Mucosa of gallbladder (tissue), 1 donor: ENCODE measurements around the gene EPHA1. TPM values are rescaled to one million over a fixed set of nuclear protein-coding genes. Genes with fewer than 3 reads are reported as not detected.
A peak's percentile ranks its signal among the peaks of the same experiment; 100 is the strongest.
"Not testable (repeated sequence)": the region's sequence is repeated elsewhere in the genome, so short reads cannot be mapped to it uniquely, and the experiment has no call there.

Experiments used
- DNase-seq: peaks from one replicate; pipeline ENCODE4 v3.0.0-alpha.2; 2020; ENCODE audit warnings: low spot score
- total RNA-seq: library from RNA; stranded (reverse); gene quantifications from one replicate; pipeline ENCODE4 v1.2.1, GENCODE V29; 2021
- donor health status: DM: no; HTN: no; CAD: no.

EPHA1 gene
- total RNA-seq, 1 donor from 2014 or later = 38.0 TPM

GRCh38 chr7:143405173-143406001, 3.3 kb downstream of the EPHA1 start:
- DNase-seq = no peak

GRCh38 chr7:143402233-143402632, 6.4 kb downstream of the EPHA1 start:
- not testable (repeated sequence) for DNase-seq

GRCh38 chr7:143401265-143401664, 7.4 kb downstream of the EPHA1 start:
- DNase-seq = no peak

- DNase-seq = no peak
Observed at GRCh38 chr7:143399642-143400041, 9.0 kb downstream of the EPHA1 start.

- DNase-seq = no peak
Observed at GRCh38 chr7:143399151-143399550, 9.5 kb downstream of the EPHA1 start.

- DNase-seq = no peak
Observed at GRCh38 chr7:143398616-143399015, 10.0 kb downstream of the EPHA1 start.

- DNase-seq = no peak
Observed at GRCh38 chr7:143397710-143398530, 10.7 kb downstream of the EPHA1 start.

- no peak for DNase-seq
Observed at GRCh38 chr7:143396625-143397556, 11.8 kb downstream of the EPHA1 start.

GRCh38 chr7:143396182-143396581, 12.5 kb downstream of the EPHA1 start:
- no peak for DNase-seq

- DNase-seq = peak; percentile 73
Observed at GRCh38 chr7:143395187-143396149, 13.2 kb downstream of the EPHA1 start.

GRCh38 chr7:143394777-143395176, 13.9 kb downstream of the EPHA1 start:
- no peak for DNase-seq

GRCh38 chr7:143394068-143394467, 14.6 kb downstream of the EPHA1 start:
- no peak for DNase-seq

GRCh38 chr7:143393267-143394041, 15.2 kb downstream of the EPHA1 start:
- no peak for DNase-seq

GRCh38 chr7:143392875-143393266, 15.8 kb downstream of the EPHA1 start:
- no peak for DNase-seq

- DNase-seq = not testable (repeated sequence)
Observed at GRCh38 chr7:143392427-143392826, 16.2 kb downstream of the EPHA1 start.

- peak; percentile 63 for DNase-seq
Observed at GRCh38 chr7:143391462-143392404, 16.9 kb downstream of the EPHA1 start.

GRCh38 chr7:143390773-143391317, 17.8 kb downstream of the EPHA1 start:
- DNase-seq = no peak

- DNase-seq = no peak
Observed at GRCh38 chr7:143390104-143390772, 18.4 kb downstream of the EPHA1 start.
